Neural progenitor cell (in vitro differentiated cells): Measurements from ENCODE around the gene FANCD2. TPM values are rescaled to one million over a fixed set of nuclear protein-coding genes. Genes with fewer than 3 reads are reported as not detected.
A peak's percentile ranks its signal among the peaks of the same experiment; 100 is the strongest.

Experiments used
- DNase-seq: peaks from one replicate; pipeline ENCODE4 v3.0.0-alpha.2; 2016; ENCODE audit warnings: low spot score
- H2AFZ ChIP-seq: fragments of 200-600 bp; sonication (generic); replicated peaks from 2 replicates; pipeline ENCODE4 v1.6.1; 2016; ENCODE audit warnings: antibody characterized with exemption
- H3F3A ChIP-seq: fragments of 200-600 bp; sonication (generic); 2 replicates; pipeline ENCODE4 v1.6.1; 2016; ENCODE audit warnings: antibody characterized with exemption, low read depth
- H3K27ac ChIP-seq: fragments of 200-600 bp; sonication (generic); 2 replicates; pipeline ENCODE4 v1.5.1; 2016; ENCODE audit warnings: mild to moderate bottlenecking
- H3K27me3 ChIP-seq: fragments of 200-600 bp; sonication (generic); 2 replicates; pipeline ENCODE4 v1.6.1; 2016; ENCODE audit warnings: mild to moderate bottlenecking, moderate library complexity
- H3K36me3 ChIP-seq: fragments of 200-600 bp; sonication (generic); 2 replicates; pipeline ENCODE4 v1.5.1; 2016
- H3K4me1 ChIP-seq: fragments of 200-600 bp; sonication (generic); 2 replicates; pipeline ENCODE4 v1.6.1; 2016; ENCODE audit warnings: mixed run types
- H3K4me2 ChIP-seq: fragments of 200-600 bp; sonication (generic); 2 replicates; pipeline ENCODE4 v1.6.1; 2016
- H3K4me3 ChIP-seq: fragments of 200-600 bp; sonication (generic); 2 replicates; pipeline ENCODE4 v1.5.1; 2016
- H3K79me2 ChIP-seq: fragments of 200-600 bp; sonication (generic); 2 replicates; pipeline ENCODE4 v1.6.1; 2016; ENCODE audit warnings: low read depth
- H3K9ac ChIP-seq: fragments of 200-600 bp; sonication (generic); 2 replicates; pipeline ENCODE4 v1.6.1; 2016
- H3K9me3 ChIP-seq: fragments of 200-600 bp; sonication (generic); 2 replicates; pipeline ENCODE4 v1.5.1; 2016; ENCODE audit warnings: low read depth
- H4K20me1 ChIP-seq: fragments of 200-600 bp; sonication (generic); 2 replicates; pipeline ENCODE4 v1.6.1; 2016; ENCODE audit warnings: low read depth
- H3K27ac Mint-ChIP-seq: 3 replicates; pipeline ENCODE4 v1.8.0; 2021; ENCODE audit warnings: mixed read lengths
- H3K27me3 Mint-ChIP-seq: 2 replicates; pipeline ENCODE4 v1.8.0; 2022; ENCODE audit warnings: low read depth, mild to moderate bottlenecking, inconsistent platforms, moderate library complexity, mixed read lengths; ENCODE audit not compliant: insufficient read depth
- H3K36me3 Mint-ChIP-seq: 3 replicates; pipeline ENCODE4 v1.8.0; 2021; ENCODE audit warnings: mixed read lengths
- H3K4me1 Mint-ChIP-seq: 3 replicates; pipeline ENCODE4 v1.8.0; 2021; ENCODE audit warnings: mixed read lengths
- H3K4me3 Mint-ChIP-seq: 3 replicates; pipeline ENCODE4 v1.8.0; 2021; ENCODE audit warnings: mild to moderate bottlenecking, moderate library complexity, mixed read lengths
- H3K9me3 Mint-ChIP-seq: 3 replicates; pipeline ENCODE4 v1.8.0; 2020; ENCODE audit warnings: mixed read lengths
- EZH2 ChIP-seq: fragments of 200-600 bp; sonication (generic); IDR thresholded peaks from 2 replicates; pipeline ENCODE4 v1.6.1; 2017; ENCODE audit warnings: antibody characterized with exemption, mild to moderate bottlenecking, moderate library complexity
- EZH2phosphoT487 ChIP-seq: fragments of 200-600 bp; sonication (generic); IDR thresholded peaks from 2 replicates; pipeline ENCODE4 v1.6.1; 2017; ENCODE audit warnings: antibody characterized with exemption
- total RNA-seq: library from RNA; depleted of rRNA; stranded (reverse); fragments of >200 nt; gene quantifications from 2 replicates; pipeline ENCODE4 v1.2.3, GENCODE V29; 2015; ENCODE audit warnings: low replicate concordance
- TF ChIP-seq, protein P1 (sequence below): fragments of 200-600 bp; sonication (generic); IDR thresholded peaks from 2 replicates; pipeline ENCODE4 v1.5.1; 2017; ENCODE audit warnings: antibody characterized with exemption, mild to moderate bottlenecking

FANCD2 gene
- total RNA-seq, 1 donor from 2014 or later, result 117 TPM

DNA sequence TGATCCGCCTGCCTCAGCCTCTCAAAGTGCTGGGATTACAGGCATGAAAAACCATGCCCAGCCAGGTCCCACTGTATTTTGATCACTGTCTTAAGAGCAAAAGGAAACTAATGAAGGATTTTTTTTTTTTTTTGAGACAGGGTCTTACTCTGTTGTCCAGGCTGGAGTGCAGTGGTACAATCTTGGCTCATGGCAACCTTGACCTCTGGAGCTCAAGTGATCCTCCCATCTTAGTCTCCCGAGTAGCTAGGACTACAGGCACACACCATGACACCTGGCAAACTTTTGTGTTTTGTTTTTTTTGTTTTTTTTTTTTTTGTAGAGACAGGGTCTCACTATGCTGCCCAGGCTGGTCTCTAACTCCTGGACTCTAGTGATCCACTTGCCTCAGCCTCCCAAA is 46.0 kb upstream of the FANCD2 start:
- Histone ChIP-seq H3K79me2 (peaks cover 15% of the 10 kb centered on the region), H3K4me2 (no peak overlapping the region), H3K9me3 (no peaks in the 10 kb centered on the region), H3K27me3 (no peaks in the 10 kb centered on the region), H3F3A (peaks cover 2% of the 10 kb centered on the region), H4K20me1 (no peaks in the 10 kb centered on the region), H3K4me3 (no peak overlapping the region), H3K27ac (no peak overlapping the region), H2AFZ (no peak overlapping the region), H3K4me1 (no peaks in the 10 kb centered on the region), H3K9ac (no peak overlapping the region), H3K36me3 (no peaks in the 10 kb centered on the region)
- no peak for DNase-seq
- Mint-ChIP-seq H3K27ac (no peak overlapping the region), H3K9me3 (no peaks in the 10 kb centered on the region), H3K4me1 (no peaks in the 10 kb centered on the region), H3K4me3 (no peak overlapping the region), H3K27me3 (no peaks in the 10 kb centered on the region), H3K36me3 (peaks cover 5% of the 10 kb centered on the region)
- TF ChIP-seq, protein P1, sequence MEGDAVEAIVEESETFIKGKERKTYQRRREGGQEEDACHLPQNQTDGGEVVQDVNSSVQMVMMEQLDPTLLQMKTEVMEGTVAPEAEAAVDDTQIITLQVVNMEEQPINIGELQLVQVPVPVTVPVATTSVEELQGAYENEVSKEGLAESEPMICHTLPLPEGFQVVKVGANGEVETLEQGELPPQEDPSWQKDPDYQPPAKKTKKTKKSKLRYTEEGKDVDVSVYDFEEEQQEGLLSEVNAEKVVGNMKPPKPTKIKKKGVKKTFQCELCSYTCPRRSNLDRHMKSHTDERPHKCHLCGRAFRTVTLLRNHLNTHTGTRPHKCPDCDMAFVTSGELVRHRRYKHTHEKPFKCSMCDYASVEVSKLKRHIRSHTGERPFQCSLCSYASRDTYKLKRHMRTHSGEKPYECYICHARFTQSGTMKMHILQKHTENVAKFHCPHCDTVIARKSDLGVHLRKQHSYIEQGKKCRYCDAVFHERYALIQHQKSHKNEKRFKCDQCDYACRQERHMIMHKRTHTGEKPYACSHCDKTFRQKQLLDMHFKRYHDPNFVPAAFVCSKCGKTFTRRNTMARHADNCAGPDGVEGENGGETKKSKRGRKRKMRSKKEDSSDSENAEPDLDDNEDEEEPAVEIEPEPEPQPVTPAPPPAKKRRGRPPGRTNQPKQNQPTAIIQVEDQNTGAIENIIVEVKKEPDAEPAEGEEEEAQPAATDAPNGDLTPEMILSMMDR, result no peak
- TF ChIP-seq EZH2, result no peak
- no peak for TF ChIP-seq EZH2phosphoT487

GRCh38 chr3:9986230-9986725 is 40.0 kb upstream of the FANCD2 start:
- peaks cover 7% of the 10 kb centered on the region for H3K4me1 ChIP-seq
- Mint-ChIP-seq H3K27ac (peak overlapping the region; percentile 93), H3K4me3 (peak overlapping the region; percentile 97), H3K27me3 (peaks cover 3% of the 10 kb centered on the region), H3K9me3 (no peaks in the 10 kb centered on the region), H3K36me3 (no peaks in the 10 kb centered on the region), H3K4me1 (peaks cover 15% of the 10 kb centered on the region)
- H3F3A ChIP-seq, result peaks cover 4% of the 10 kb centered on the region
- H3K9ac ChIP-seq, result peak overlapping the region; percentile 89
- no peak for TF ChIP-seq EZH2phosphoT487
- no peak for TF ChIP-seq EZH2
- TF ChIP-seq, protein P1, result no peak
- peak overlapping the region; percentile 87 for H3K4me2 ChIP-seq
- H2AFZ ChIP-seq, result peak overlapping the region; percentile 95
- H3K9me3 ChIP-seq, result no peaks in the 10 kb centered on the region
- DNase-seq, result no peak
- H3K36me3 ChIP-seq, result no peaks in the 10 kb centered on the region
- no peaks in the 10 kb centered on the region for H3K27me3 ChIP-seq
- H3K79me2 ChIP-seq, result peaks cover 72% of the 10 kb centered on the region
- H3K4me3 ChIP-seq, result peak overlapping the region; percentile 82
- peaks cover 6% of the 10 kb centered on the region for H4K20me1 ChIP-seq
- no peak overlapping the region for H3K27ac ChIP-seq

DNA sequence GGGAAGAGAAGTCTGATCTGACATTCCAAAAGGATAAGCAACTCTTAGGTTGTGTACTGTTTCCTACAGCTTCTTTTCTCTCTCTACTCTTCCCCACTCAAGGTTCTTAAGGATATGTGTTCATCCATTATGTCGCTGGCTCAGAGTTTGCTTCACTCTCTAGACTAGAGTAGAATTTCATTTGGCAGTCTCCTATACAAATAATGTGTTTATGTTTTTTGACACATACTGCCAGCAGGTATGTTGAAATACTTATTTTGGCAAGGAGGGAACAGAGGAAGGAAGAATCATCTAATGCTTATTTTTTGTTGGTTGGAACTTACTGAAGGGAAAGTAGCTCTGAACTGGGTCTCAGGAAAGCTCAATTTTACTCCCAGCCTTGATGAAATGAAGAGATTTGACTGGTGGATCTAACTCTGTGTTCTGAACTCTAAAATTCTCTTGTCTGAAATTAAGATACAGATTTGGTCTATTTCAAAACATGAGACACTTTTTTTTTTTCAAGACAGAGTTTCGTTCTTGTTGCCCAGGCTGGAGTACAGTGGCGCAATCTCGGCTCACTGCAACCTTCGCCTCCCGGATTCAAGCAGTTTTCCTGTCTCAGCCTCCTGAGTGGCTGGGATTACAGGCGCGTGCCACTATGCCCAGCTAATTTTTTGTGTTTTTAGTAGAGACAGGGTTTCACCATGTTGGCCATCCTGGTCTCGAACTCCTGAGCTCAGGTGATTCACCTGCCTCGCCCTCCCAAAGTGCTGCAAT is 32.0 kb upstream of the FANCD2 start:
- H3K27ac Mint-ChIP-seq, result no peak overlapping the region
- peaks cover 3% of the 10 kb centered on the region for H3K27me3 Mint-ChIP-seq
- H3K4me3 ChIP-seq, result no peak overlapping the region
- no peak overlapping the region for H2AFZ ChIP-seq
- H3K36me3 ChIP-seq, result no peaks in the 10 kb centered on the region
- no peaks in the 10 kb centered on the region for H3K4me1 Mint-ChIP-seq
- DNase-seq, result no peak
- H3F3A ChIP-seq, result no peaks in the 10 kb centered on the region
- no peaks in the 10 kb centered on the region for H3K9me3 Mint-ChIP-seq
- no peak overlapping the region for H3K4me2 ChIP-seq
- H3K9me3 ChIP-seq, result no peaks in the 10 kb centered on the region
- peaks cover 28% of the 10 kb centered on the region for H4K20me1 ChIP-seq
- TF ChIP-seq EZH2, result no peak
- H3K9ac ChIP-seq, result no peak overlapping the region
- peaks cover 10% of the 10 kb centered on the region for H3K36me3 Mint-ChIP-seq
- no peaks in the 10 kb centered on the region for H3K4me1 ChIP-seq
- H3K4me3 Mint-ChIP-seq, result no peak overlapping the region
- no peaks in the 10 kb centered on the region for H3K27me3 ChIP-seq
- peaks cover 95% of the 10 kb centered on the region for H3K79me2 ChIP-seq
- no peak overlapping the region for H3K27ac ChIP-seq

GRCh38 chr3:10000686-10001085 is 25.6 kb upstream of the FANCD2 start:
- TF ChIP-seq, protein P1, result no peak
- TF ChIP-seq EZH2phosphoT487, result no peak
- no peaks in the 10 kb centered on the region for H3K36me3 ChIP-seq
- peaks cover 12% of the 10 kb centered on the region for H4K20me1 ChIP-seq
- no peak for DNase-seq
- no peak overlapping the region for H3K9ac ChIP-seq
- H3K27me3 ChIP-seq, result no peaks in the 10 kb centered on the region
- H2AFZ ChIP-seq, result no peak overlapping the region
- no peak overlapping the region for H3K4me3 Mint-ChIP-seq
- H3K9me3 Mint-ChIP-seq, result no peaks in the 10 kb centered on the region
- H3K79me2 ChIP-seq, result peaks cover 49% of the 10 kb centered on the region
- H3K36me3 Mint-ChIP-seq, result peaks cover 35% of the 10 kb centered on the region
- no peak overlapping the region for H3K27ac ChIP-seq
- H3K27me3 Mint-ChIP-seq, result no peaks in the 10 kb centered on the region
- no peaks in the 10 kb centered on the region for H3K9me3 ChIP-seq
- H3K4me3 ChIP-seq, result no peak overlapping the region
- no peak overlapping the region for H3K4me2 ChIP-seq
- H3K4me1 Mint-ChIP-seq, result no peaks in the 10 kb centered on the region
- no peaks in the 10 kb centered on the region for H3F3A ChIP-seq
- no peaks in the 10 kb centered on the region for H3K4me1 ChIP-seq
- H3K27ac Mint-ChIP-seq, result no peak overlapping the region
